ENCODE measurements around the gene GNG7. TPM values are rescaled to one million over a fixed set of nuclear protein-coding genes. Genes with fewer than 3 reads are reported as not detected.
A peak's percentile ranks its signal among the peaks of the same experiment; 100 is the strongest.
"Not testable (repeated sequence)": the region's sequence is repeated elsewhere in the genome, so short reads cannot be mapped to it uniquely, and the experiment has no call there.

GNG7 gene
- total RNA-seq, 6 experiments from 2014 or later, result 1.3 to 3.7 (median 2.3) TPM

DNA sequence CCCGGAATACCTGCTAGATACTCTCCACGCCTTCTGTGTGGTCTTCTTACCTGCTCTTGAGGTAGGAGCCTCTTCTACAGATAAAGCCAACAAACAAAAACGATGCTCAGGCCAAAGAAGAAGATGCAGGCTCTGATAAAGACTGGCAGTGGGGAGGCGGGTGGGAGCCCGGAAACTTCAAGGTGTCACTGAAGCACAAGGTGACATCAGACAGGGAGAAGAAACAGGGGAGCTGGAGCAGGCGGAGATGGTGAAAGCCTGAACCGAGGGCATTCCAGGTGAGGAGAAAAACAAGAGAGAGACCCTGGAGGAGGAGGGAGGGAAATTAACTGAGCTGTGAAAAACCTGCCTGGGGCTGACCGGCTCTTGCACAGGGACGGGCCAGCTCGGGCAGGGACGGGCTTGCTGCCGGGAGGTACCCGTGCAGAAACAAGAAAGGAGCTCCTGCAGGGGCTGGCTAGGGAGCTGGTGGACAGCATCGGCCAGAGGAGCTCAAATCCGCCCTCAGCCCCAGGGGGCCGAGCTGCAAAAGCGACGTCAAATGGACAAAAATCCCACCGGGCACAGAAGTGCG, 19.0 kb downstream of the GNG7 start:
- DNase-seq (no peak), ATAC-seq (no peak)
- no peaks in the 10 kb centered on the region for H3K4me1 ChIP-seq
- WGBS (ENCODE audit: insufficient coverage, low coverage, low lambda C conversion rate, missing lambda C conversion rate), result 79% methylated on average over 15 of the region's 20 CpGs
- H3K27ac ChIP-seq, result no peak overlapping the region
- H3K9me3 ChIP-seq, result no peaks in the 10 kb centered on the region
- H3K36me3 ChIP-seq, result no peaks in the 10 kb centered on the region
- intact Hi-C loops (cut with DNase I), result no loop called here
- H3K4me3 ChIP-seq, result no peak overlapping the region
- TF ChIP-seq, protein P1, sequence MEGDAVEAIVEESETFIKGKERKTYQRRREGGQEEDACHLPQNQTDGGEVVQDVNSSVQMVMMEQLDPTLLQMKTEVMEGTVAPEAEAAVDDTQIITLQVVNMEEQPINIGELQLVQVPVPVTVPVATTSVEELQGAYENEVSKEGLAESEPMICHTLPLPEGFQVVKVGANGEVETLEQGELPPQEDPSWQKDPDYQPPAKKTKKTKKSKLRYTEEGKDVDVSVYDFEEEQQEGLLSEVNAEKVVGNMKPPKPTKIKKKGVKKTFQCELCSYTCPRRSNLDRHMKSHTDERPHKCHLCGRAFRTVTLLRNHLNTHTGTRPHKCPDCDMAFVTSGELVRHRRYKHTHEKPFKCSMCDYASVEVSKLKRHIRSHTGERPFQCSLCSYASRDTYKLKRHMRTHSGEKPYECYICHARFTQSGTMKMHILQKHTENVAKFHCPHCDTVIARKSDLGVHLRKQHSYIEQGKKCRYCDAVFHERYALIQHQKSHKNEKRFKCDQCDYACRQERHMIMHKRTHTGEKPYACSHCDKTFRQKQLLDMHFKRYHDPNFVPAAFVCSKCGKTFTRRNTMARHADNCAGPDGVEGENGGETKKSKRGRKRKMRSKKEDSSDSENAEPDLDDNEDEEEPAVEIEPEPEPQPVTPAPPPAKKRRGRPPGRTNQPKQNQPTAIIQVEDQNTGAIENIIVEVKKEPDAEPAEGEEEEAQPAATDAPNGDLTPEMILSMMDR (IDR thresholded peaks at IDR 0.05), result no peak
- TF ChIP-seq POLR2A (IDR thresholded peaks at IDR 0.05), result no peak
- H3K27me3 ChIP-seq, result no peaks in the 10 kb centered on the region

DNA sequence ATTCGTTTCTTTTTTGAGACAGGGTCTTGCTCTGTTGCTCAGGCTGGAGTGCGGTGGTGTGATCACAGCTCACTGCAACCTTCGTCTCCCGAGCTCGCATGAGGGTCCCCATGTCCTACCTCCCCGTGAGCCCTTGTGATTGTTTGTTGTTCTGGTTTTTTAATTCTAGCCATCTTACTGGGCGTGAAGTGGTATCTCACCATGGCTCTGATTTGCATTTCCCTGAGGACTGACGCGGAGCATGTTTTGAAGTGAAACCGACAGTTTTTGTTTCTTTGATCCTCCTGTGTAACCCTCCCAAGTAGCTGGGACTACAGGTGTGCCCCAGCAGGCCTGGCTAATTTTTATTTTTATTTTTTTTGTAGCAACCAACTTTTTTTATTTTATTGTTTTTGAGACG, 21.7 kb downstream of the GNG7 start:
- Histone ChIP-seq H3K4me1 (no peaks in the 10 kb centered on the region), H3K9me3 (no peaks in the 10 kb centered on the region), H3K36me3 (no peaks in the 10 kb centered on the region), H3K27ac (no peak overlapping the region), H3K27me3 (no peaks in the 10 kb centered on the region), H3K4me3 (no peak overlapping the region)
- TF ChIP-seq POLR2A (IDR thresholded peaks at IDR 0.05), result no peak
- TF ChIP-seq, protein P1 (IDR thresholded peaks at IDR 0.05), result no peak
- WGBS (ENCODE audit: insufficient coverage, low coverage, low lambda C conversion rate, missing lambda C conversion rate), result 88% methylated on average over 8 of the region's 11 CpGs
- no peak for ATAC-seq
- intact Hi-C loops (cut with DNase I), result no loop called here
- no peak for DNase-seq

DNA sequence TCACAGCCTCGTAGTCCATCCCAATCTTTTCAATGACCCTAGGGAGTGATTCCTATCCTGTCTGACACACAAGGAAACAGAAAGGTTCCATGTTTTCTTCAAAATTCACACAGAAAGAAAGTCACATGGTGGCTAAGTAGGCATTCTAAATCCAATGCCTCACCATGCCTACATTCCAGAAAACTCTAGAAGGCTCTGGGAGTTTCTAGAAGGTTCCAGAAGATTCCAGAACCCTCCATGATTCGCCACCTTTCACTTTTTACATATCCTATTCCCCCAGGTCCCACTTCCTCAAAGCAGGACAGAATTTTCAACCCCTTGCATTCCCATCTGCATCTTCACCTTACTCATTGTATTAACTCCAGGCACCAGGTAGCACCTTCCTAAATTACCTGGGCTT, 23.1 kb downstream of the GNG7 start:
- H3K4me3 ChIP-seq, result no peak overlapping the region
- no peaks in the 10 kb centered on the region for H3K9me3 ChIP-seq
- no peak for ATAC-seq
- H3K27me3 ChIP-seq, result no peaks in the 10 kb centered on the region
- TF ChIP-seq POLR2A (IDR thresholded peaks at IDR 0.05), result no peak
- TF ChIP-seq, protein P1 (IDR thresholded peaks at IDR 0.05), result no peak
- no peak for DNase-seq
- intact Hi-C loops (cut with DNase I), result no loop called here
- H3K27ac ChIP-seq, result no peak overlapping the region
- no peaks in the 10 kb centered on the region for H3K4me1 ChIP-seq
- 90% methylated on average over 2 of the region's 2 CpGs for WGBS (ENCODE audit: insufficient coverage, low coverage, low lambda C conversion rate, missing lambda C conversion rate)
- no peaks in the 10 kb centered on the region for H3K36me3 ChIP-seq

DNA sequence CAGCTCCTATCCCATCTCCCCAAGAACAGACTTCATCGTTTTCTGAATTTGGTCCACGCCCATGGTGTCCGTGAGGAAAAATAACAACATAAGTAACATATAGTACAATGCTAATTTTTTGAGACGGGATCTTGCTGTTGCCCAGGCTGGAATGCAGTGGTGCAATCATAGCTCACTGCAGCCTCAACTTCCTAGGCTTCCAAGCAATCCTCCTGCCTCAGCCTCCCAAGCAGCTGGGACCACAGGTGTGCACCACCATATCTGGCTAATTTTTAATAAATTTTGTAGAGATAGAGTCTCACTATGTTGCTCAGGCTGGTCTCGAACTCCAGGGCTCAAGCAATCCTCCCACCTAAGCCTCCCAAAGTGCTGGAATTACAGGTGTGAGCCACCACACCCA, 23.5 kb downstream of the GNG7 start:
- H3K9me3 ChIP-seq; ATAC-seq; H3K4me1 ChIP-seq; H3K27ac ChIP-seq; H3K36me3 ChIP-seq; DNase-seq; intact Hi-C loops (cut with DNase I); H3K4me3 ChIP-seq; H3K27me3 ChIP-seq: not testable (repeated sequence)
- WGBS (ENCODE audit: insufficient coverage, low coverage, low lambda C conversion rate, missing lambda C conversion rate), result 92% methylated on average over 4 of the region's 5 CpGs

DNA sequence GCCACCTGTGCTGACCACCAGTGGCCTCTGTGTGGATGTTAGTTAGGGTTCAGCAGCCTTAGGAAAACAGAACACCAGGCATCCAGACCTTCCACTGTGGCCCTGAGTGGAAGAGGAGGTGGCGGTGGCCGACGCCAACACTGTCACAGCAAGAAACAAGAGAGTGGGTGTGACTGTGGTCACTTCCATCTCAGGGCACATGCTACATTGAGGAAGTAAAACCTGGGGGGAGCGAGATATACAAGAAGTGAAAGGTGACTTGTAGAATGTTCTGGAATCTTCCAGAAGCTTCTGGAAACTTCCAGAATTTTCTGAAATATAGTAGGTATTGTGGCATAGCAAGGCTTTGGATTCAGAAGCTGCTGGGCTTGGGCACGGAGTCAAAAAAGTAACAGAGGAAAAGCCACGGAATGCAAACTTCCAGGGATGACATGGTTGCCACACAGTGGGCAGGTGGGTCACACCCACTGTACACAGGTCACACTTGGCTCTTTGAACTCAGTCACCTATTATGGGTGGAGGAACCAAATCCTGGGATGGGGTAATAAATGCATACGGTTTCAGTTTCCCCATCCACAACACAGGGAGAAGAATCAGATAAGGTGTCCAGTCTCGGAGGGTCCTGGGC, 24.3 kb downstream of the GNG7 start:
- H3K27ac ChIP-seq, result no peak overlapping the region
- intact Hi-C loops (cut with DNase I), result no loop called here

More for the DNA sequence above, 24.3 kb downstream of the GNG7 start:
- no peak for TF ChIP-seq POLR2A (IDR thresholded peaks at IDR 0.05)
- TF ChIP-seq, protein P1 (IDR thresholded peaks at IDR 0.05), result no peak
- WGBS (ENCODE audit: insufficient coverage, low coverage, low lambda C conversion rate, missing lambda C conversion rate), result 71% methylated on average over 5 of the region's 8 CpGs
- DNase-seq (no peak), ATAC-seq (peak in 3 of 4 donors; percentile 29 to 46 (median 31))
- Histone ChIP-seq H3K36me3 (no peaks in the 10 kb centered on the region), H3K27me3 (no peaks in the 10 kb centered on the region), H3K9me3 (no peaks in the 10 kb centered on the region), H3K4me1 (no peaks in the 10 kb centered on the region), H3K4me3 (no peak overlapping the region)

Measured in right lobe of liver (tissue), 6 donors.